ENCODE measurements around the gene PLD4.
"Not testable (repeated sequence)": the region's sequence is repeated elsewhere in the genome, so short reads cannot be mapped to it uniquely, and the experiment has no call there.

PLD4 gene

GRCh38 chr14:104900639-104901512, 23.8 kb upstream of the PLD4 start:
- no peak for DNase-seq

- no peak for DNase-seq
Measured at GRCh38 chr14:104903990-104904389, 20.7 kb upstream of the PLD4 start.

- DNase-seq = not testable (repeated sequence)
Measured at GRCh38 chr14:104904650-104905578, 19.8 kb upstream of the PLD4 start.

GRCh38 chr14:104905579-104905933, 19.1 kb upstream of the PLD4 start:
- DNase-seq = not testable (repeated sequence)

- no peak for DNase-seq
Measured at GRCh38 chr14:104908303-104908702, 16.4 kb upstream of the PLD4 start.

- no peak for DNase-seq
Measured at GRCh38 chr14:104912053-104912452, 12.6 kb upstream of the PLD4 start.

- no peak for DNase-seq
Measured at GRCh38 chr14:104913435-104913834, 11.2 kb upstream of the PLD4 start.

- DNase-seq = no peak
Measured at GRCh38 chr14:104917116-104917515, 7.6 kb upstream of the PLD4 start.

- no peak for DNase-seq
Measured at GRCh38 chr14:104917993-104918392, 6.7 kb upstream of the PLD4 start.

GRCh38 chr14:104919152-104919992, 5.3 kb upstream of the PLD4 start:
- DNase-seq = not testable (repeated sequence)

GRCh38 chr14:104919993-104920315, 4.7 kb upstream of the PLD4 start:
- no peak for DNase-seq

GRCh38 chr14:104923640-104924420, 849 bp upstream of the PLD4 start:
- no peak for DNase-seq

GRCh38 chr14:104925214-104925854, 655 bp downstream of the PLD4 start:
- DNase-seq = no peak

GRCh38 chr14:104925855-104926609, 1.4 kb downstream of the PLD4 start:
- DNase-seq = no peak

- peak; percentile 66 for DNase-seq
Measured at GRCh38 chr14:104926619-104927431, 2.1 kb downstream of the PLD4 start.

GRCh38 chr14:104927432-104927816, 2.7 kb downstream of the PLD4 start:
- no peak for DNase-seq

- DNase-seq = no peak
Measured at GRCh38 chr14:104927901-104928300, 3.2 kb downstream of the PLD4 start.

GRCh38 chr14:104928391-104929133, 3.9 kb downstream of the PLD4 start:
- no peak for DNase-seq
